Naive thymus-derived CD8-positive, alpha-beta T cell (primary cell): ENCODE results near the gene AHRR. TPM values are rescaled to one million over a fixed set of nuclear protein-coding genes. Genes with fewer than 3 reads are reported as not detected.
"Not testable (repeated sequence)": the region's sequence is repeated elsewhere in the genome, so short reads cannot be mapped to it uniquely, and the experiment has no call there.

Source experiments
- ATAC-seq, 2 donors: fragments of 150-1000 bp; cut with Tn5 transposase in 1 of 2; sonication (Bioruptor Pico), chemical (Tn5 transposase) in 1 of 2; 1 replicate in 1 of 2; 2 replicates in 1 of 2; pipeline ENCODE4 v1.10.0; 2021; ENCODE audit warnings: mild to moderate bottlenecking in 2 of 2, moderate library complexity in 2 of 2
- POLR2A ChIA-PET: fragments of 350-600 bp; sonication (Branson Sonifier 250); formaldehyde crosslinking; loops from one replicate; lab custom pipeline; 2021; ENCODE audit warnings: antibody characterized with exemption; lab: Charles Lee
- DNase-seq, 10 donors: peaks; one replicate each; pipeline versions ENCODE4 v3.0.0 to v3.0.0-alpha.2; 2020 to 2022
- H3K27ac Mint-ChIP-seq, 10 donors: one replicate each; pipeline ENCODE4 v1.8.0; 2020 to 2022; ENCODE audit warnings: mild to moderate bottlenecking in 10 of 10, mixed read lengths in 10 of 10, moderate library complexity in 4 of 10, inconsistent platforms in 1 of 10
- H3K27me3 Mint-ChIP-seq, 5 donors: one replicate each; pipeline ENCODE4 v1.8.0; 2021 to 2022; ENCODE audit warnings: mixed read lengths in 5 of 5
- H3K36me3 Mint-ChIP-seq, 3 donors: one replicate each; pipeline ENCODE4 v1.8.0; 2020 to 2022; ENCODE audit warnings: mixed read lengths in 3 of 3, mild to moderate bottlenecking in 2 of 3, inconsistent platforms in 1 of 3
- H3K4me1 Mint-ChIP-seq, 4 donors: one replicate each; pipeline ENCODE4 v1.8.0; 2021 to 2022; ENCODE audit warnings: mixed read lengths in 4 of 4
- H3K4me3 Mint-ChIP-seq, 10 donors: one replicate each; pipeline ENCODE4 v1.8.0; 2020 to 2022; ENCODE audit warnings: mild to moderate bottlenecking in 10 of 10, mixed read lengths in 10 of 10, moderate library complexity in 6 of 10, inconsistent platforms in 1 of 10
- H3K9me3 Mint-ChIP-seq, 9 donors: one replicate each; pipeline ENCODE4 v1.8.0; 2020 to 2022; ENCODE audit warnings: mixed read lengths in 9 of 9, mild to moderate bottlenecking in 3 of 9, inconsistent platforms in 1 of 9, moderate library complexity in 1 of 9
- polyA plus RNA-seq, 3 donors: library from polyadenylated mRNA; unstranded; fragments of 300-500 nt; fragmentation: Illumina TruSeq; gene quantifications; one replicate each; pipeline ENCODE4 v1.2.3, GENCODE V29; 2021
- total RNA-seq, 8 experiments: library from RNA in 2 of 8; stranded (reverse) in 2 of 8; gene quantifications; one replicate each; pipeline ENCODE4 v1.2.3 and lab custom pipeline; 2021 to 2026

AHRR gene
- total and polyA plus RNA-seq, 5 experiments from 2014 or later, result 0.11 to 7.6 (median 3.0) TPM; not detected in 1

DNA sequence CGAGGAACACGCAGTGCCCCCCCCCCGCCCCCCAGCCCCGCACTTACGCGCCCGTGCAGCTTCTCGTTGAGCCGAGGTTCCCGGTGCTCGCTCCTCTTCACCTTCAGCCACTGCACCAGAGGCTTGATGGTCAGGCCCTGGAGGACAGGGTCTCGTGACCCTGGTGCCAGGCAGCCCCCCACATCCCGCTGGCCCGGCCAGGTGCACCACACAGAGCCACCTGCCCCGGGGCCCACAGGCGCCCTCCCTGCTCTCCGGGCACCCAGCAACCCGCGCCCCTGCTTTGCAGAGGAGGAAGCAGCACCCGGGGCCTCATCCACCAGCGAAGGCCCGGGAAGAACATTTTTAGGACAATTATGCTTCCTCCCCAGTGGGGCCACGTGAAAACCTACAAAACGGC, 160.5 kb downstream of the AHRR start:
- ATAC-seq (no peak), DNase-seq (no peak)
- no peaks in the 10 kb centered on the region for H3K9me3 Mint-ChIP-seq
- H3K27me3 Mint-ChIP-seq, result peaks cover 2 to 19% (median 13%) of the 10 kb centered on the region in 5 donors
- H3K36me3 Mint-ChIP-seq, result no peaks in the 10 kb centered on the region
- H3K27ac Mint-ChIP-seq, result no peak overlapping the region
- POLR2A ChIA-PET, result no interaction called here
- H3K4me3 Mint-ChIP-seq, result no peak overlapping the region
- H3K4me1 Mint-ChIP-seq, result peaks cover 0 to 20% (median 13%) of the 10 kb centered on the region in 4 donors

DNA sequence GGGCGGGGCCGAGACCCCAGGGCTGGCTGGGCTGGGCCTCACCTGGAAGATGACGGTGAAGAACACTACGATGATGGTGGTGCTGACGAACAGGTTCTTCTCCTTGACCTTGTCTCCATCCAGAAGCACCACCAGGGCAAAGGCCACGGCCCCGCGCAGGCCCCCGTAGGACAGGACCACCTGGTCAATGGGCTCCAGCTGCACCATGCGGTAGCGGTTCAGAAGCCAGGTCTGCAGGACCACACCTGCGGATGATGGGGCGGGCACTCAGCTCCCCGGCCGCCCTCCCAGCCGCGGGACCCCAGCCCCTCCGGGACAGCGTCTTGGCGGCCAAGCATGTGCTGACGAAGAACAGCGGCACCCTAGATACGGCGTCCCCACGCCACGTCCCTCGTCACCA, 161.0 kb downstream of the AHRR start:
- no peak overlapping the region for H3K4me3 Mint-ChIP-seq
- H3K27me3 Mint-ChIP-seq, result peaks cover 2 to 14% (median 10%) of the 10 kb centered on the region in 5 donors
- no peak overlapping the region for H3K27ac Mint-ChIP-seq
- peaks cover 0 to 22% (median 13%) of the 10 kb centered on the region in 4 donors for H3K4me1 Mint-ChIP-seq
- H3K9me3 Mint-ChIP-seq, result no peaks in the 10 kb centered on the region
- ATAC-seq, result no peak
- DNase-seq, result no peak
- H3K36me3 Mint-ChIP-seq, result no peaks in the 10 kb centered on the region
- POLR2A ChIA-PET, result no interaction called here

DNA sequence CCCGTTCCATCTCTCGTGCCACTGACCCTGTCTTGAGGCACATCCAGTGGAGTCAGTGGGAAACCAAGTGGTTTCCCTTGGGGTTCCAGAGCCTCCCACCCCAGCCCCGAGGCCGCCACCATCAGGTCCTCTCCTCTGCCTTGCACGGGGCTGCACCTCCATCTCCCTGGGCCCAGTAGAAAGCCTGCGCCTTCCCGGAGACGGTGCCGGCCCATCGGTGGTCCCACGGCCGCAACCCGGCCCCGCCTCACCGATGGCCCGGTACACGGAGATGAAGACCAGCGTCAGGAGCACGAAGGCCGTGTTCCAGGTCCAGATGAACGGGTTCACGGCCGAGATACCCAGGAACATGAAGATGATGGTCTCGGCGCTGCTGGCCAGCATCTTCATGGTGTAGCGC, 161.5 kb downstream of the AHRR start:
- no peaks in the 10 kb centered on the region for H3K9me3 Mint-ChIP-seq
- H3K27ac Mint-ChIP-seq, result no peak overlapping the region
- no peak for DNase-seq
- peaks cover 0 to 9% (median 7%) of the 10 kb centered on the region in 5 donors for H3K27me3 Mint-ChIP-seq
- POLR2A ChIA-PET, result no interaction called here
- no peak overlapping the region for H3K4me3 Mint-ChIP-seq
- H3K36me3 Mint-ChIP-seq, result no peaks in the 10 kb centered on the region
- ATAC-seq, result no peak
- peaks cover 0 to 22% (median 13%) of the 10 kb centered on the region in 4 donors for H3K4me1 Mint-ChIP-seq

DNA sequence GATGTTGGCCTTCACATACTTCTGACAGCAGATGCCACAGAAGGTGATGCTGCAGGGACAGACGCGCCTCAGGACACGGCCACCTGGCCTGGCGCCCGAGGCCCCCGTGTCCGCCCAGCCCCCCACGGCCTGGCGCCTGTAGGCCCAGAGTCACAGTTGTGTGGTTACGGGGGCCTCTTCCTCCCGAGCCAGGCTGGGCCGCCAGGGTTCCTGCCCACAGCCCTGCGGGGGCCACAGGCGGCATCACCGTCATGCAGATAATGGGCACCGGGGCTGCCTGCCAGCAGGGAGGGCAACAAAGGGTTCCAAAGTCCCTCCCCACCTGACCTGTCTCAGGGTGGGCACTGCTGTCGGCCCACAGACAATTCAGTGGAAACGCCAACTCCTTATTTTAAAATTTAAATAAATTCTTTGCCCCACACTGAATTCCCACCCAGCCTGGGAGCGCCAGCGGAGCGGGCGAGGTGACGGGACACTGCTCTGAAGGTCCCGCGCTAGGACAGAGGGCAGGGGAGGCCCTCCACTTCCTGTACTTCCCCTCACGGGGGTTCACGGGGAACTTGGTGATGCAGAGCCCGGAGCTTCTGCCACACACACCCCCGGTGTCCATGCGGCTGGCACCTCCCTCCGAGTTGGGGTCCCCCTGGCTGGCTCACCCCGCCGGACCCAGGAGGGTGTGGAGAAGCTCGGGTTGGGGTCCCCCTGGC, 162.1 kb downstream of the AHRR start:
- H3K4me3 Mint-ChIP-seq, result peak overlapping the region in 1 of 10 donors; percentile 10
- POLR2A ChIA-PET, result no interaction called here
- no peak overlapping the region for H3K27ac Mint-ChIP-seq
- no peaks in the 10 kb centered on the region for H3K9me3 Mint-ChIP-seq
- peaks cover 0 to 22% (median 13%) of the 10 kb centered on the region in 4 donors for H3K4me1 Mint-ChIP-seq
- DNase-seq (no peak), ATAC-seq (no peak)
- peaks cover 0 to 9% (median 7%) of the 10 kb centered on the region in 5 donors for H3K27me3 Mint-ChIP-seq
- no peaks in the 10 kb centered on the region for H3K36me3 Mint-ChIP-seq

DNA sequence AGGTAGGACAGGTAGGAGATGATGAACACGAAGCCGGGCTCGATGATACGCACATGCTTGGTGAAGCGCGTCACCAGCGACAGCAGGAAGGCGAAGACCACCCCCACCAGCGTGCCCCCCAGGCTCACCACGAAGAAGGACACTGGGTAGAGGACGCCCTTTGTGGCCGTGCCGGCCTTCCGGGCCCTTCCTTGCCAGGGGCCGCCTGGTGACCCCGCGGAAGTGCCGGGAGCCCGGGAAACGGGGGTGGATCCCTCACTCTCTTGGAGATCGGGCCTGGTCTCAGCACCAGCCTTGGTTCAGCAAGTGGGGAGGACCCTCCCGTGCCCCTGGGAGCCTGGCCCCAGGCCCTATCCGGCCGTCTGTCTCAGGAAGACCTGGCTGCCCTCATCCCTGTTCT, 163.0 kb downstream of the AHRR start:
- Mint-ChIP-seq H3K9me3 (no peaks in the 10 kb centered on the region), H3K27me3 (peaks cover 0 to 9% (median 7%) of the 10 kb centered on the region in 5 donors), H3K4me3 (peak overlapping the region in 1 of 10 donors; percentile 13), H3K27ac (peak overlapping the region in 1 of 10 donors; percentile 37), H3K4me1 (peaks cover 0 to 22% (median 13%) of the 10 kb centered on the region in 4 donors), H3K36me3 (no peaks in the 10 kb centered on the region)
- POLR2A ChIA-PET, result no interaction called here
- DNase-seq, result no peak
- ATAC-seq, result no peak

DNA sequence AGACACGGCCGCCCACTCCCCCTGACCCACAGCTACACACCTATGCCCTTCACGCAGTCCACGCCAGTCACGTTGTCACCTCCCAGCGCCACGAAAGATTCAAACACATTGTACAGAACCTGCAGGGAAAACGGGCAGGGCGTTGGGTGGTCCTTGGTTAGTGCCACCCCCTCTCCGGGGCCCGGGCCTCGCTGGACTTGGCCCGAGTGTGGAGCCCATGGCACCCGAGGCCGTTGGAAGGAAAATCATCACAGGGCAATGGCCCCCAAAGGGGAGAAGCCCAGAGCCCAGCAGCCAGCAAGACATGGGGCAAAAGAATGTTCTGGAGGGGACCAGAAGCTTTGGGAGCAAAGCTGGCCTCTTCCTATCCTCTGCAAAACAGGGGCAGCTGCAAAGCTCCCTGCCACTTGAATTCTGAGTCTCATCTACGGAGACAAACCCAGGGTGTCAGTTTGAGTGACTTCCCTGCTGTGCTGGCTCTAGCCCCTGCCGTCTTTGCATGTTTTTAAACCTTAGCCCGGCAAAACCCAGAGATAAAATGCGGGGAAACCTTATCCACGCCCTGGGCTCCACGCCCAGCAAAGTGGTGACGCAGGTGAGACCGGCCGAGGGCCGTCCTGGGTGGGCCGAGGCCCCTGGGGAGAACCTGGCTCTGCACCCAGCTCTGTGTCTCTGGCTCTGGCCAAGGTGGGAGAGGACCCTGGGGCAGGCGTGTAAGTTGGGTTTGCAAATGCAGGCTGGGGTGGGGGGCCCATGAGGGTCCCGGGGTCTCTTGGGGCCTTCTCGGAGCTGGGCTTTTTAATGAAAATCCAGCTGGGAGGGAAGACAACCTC, 163.8 kb downstream of the AHRR start:
- no peak for DNase-seq
- POLR2A ChIA-PET, result no interaction called here
- peak overlapping the region in 2 of 10 donors; percentile 37 to 43 for H3K27ac Mint-ChIP-seq
- no peaks in the 10 kb centered on the region for H3K36me3 Mint-ChIP-seq
- peak overlapping the region in 5 of 10 donors; percentile 20 to 63 (median 33) for H3K4me3 Mint-ChIP-seq
- ATAC-seq, result no peak
- peaks cover 0 to 22% (median 13%) of the 10 kb centered on the region in 4 donors for H3K4me1 Mint-ChIP-seq
- no peaks in the 10 kb centered on the region for H3K9me3 Mint-ChIP-seq
- H3K27me3 Mint-ChIP-seq, result peaks cover 0 to 7% (median 1%) of the 10 kb centered on the region in 5 donors

DNA sequence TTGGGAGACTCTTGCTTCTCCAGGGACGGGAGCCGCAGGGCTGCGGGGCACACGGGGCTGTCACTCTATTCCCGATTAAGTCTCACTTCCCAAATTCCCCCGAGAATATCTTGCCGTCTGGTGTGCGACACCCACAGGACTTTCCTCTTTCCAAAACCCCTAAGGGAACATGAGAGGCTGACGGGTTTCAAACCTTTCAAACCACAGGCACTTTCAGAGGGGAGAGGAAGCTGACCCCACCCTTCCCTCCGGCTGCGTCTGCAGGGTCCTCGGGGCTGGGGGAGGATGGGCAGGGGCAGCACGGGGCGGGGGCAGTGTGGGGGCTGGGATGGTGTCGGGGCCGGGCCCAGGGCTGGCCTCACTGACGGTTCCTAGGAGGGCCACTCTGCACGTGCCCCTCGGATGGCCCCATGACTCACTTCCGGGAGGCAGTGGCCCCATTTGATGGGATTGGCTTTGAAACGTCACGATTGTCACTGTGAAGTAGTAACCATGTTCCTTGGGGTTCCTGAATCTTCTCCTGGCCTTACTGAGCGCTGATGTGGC, 164.5 kb downstream of the AHRR start:
- Mint-ChIP-seq H3K27ac (peak overlapping the region in 5 of 10 donors; percentile 15 to 86 (median 67)), H3K4me3 (peak overlapping the region in 6 of 10 donors; percentile 8 to 63 (median 38)), H3K27me3 (peaks cover 0 to 6% (median 0%) of the 10 kb centered on the region in 5 donors), H3K36me3 (no peaks in the 10 kb centered on the region), H3K9me3 (no peaks in the 10 kb centered on the region), H3K4me1 (peaks cover 0 to 22% (median 13%) of the 10 kb centered on the region in 4 donors)
- ATAC-seq (no peak), DNase-seq (no peak)
- POLR2A ChIA-PET, result no interaction called here

DNA sequence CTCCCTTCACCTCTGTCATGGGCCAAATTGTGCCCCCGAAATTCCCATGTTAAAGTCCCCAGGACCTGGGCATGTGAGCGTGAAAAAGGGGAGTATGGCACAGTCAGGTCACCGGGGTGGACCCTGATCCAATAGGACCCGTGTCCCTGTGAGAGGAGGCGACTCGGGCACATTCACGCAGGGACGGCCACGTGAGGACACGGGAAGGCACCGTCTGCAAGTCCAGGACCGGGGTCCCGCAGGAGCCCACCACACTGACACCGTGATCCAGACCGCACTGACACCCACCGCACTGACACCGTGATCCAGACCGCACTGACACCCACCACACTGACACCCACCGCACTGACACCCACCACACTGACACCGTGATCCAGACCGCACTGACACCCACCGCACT, 165.1 kb downstream of the AHRR start:
- DNase-seq, POLR2A ChIA-PET, H3K27me3 Mint-ChIP-seq, H3K9me3 Mint-ChIP-seq, ATAC-seq, H3K36me3 Mint-ChIP-seq: not testable (repeated sequence)
- peak overlapping the region in 4 of 10 donors; percentile 60 to 86 (median 68) for H3K27ac Mint-ChIP-seq
- peaks cover 0 to 20% (median 13%) of the 10 kb centered on the region in 4 donors for H3K4me1 Mint-ChIP-seq
- peak overlapping the region in 3 of 10 donors; percentile 20 to 63 (median 33) for H3K4me3 Mint-ChIP-seq

Other genes starting within 250 kb of the AHRR start
- gene PLEKHG4B, start 229.5 kb upstream of the AHRR start, total RNA-seq, result not detected
- not detected for gene PLEKHG4B, start 229.5 kb upstream of the AHRR start, polyA plus RNA-seq
- not detected for gene LRRC14B, start 130.2 kb upstream of the AHRR start, total RNA-seq
- under 1 TPM in 2 of 3 donors, not detected in 1; 0.13 to 0.31 TPM for gene LRRC14B, start 130.2 kb upstream of the AHRR start, polyA plus RNA-seq
- 10 to 100 TPM in 1 of 2 experiments, 1 to 10 TPM in 1; 8.4 to 10.1 TPM for gene CCDC127, start 103.6 kb upstream of the AHRR start, total RNA-seq
- 1 to 10 TPM; 3.2 to 4.4 (median 3.5) TPM for gene CCDC127, start 103.6 kb upstream of the AHRR start, polyA plus RNA-seq
- gene SDHA, start 103.4 kb upstream of the AHRR start, total RNA-seq, result 100 to 1,000 TPM; 130 to 137 TPM
- 100 to 1,000 TPM; 160 to 200 (median 165) TPM for gene SDHA, start 103.4 kb upstream of the AHRR start, polyA plus RNA-seq
- gene PDCD6, start 50.1 kb upstream of the AHRR start, total RNA-seq, result 10 to 100 TPM; 92.5 to 98.2 TPM
- gene PDCD6, start 50.1 kb upstream of the AHRR start, polyA plus RNA-seq, result 100 to 1,000 TPM; 183 to 223 (median 211) TPM
- gene EXOC3, start 121.5 kb downstream of the AHRR start, total RNA-seq, result 10 to 100 TPM; 93.3 to 99.5 TPM
- 10 to 100 TPM; 29.7 to 57.1 (median 42.5) TPM for gene EXOC3, start 121.5 kb downstream of the AHRR start, polyA plus RNA-seq
- gene SLC9A3, start 202.7 kb downstream of the AHRR start, total RNA-seq, result 1 to 10 TPM; 2.4 to 2.6 TPM
- 1 to 10 TPM in 2 of 3 donors, under 1 TPM in 1; 0.98 to 3.3 (median 2.4) TPM for gene SLC9A3, start 202.7 kb downstream of the AHRR start, polyA plus RNA-seq